Measurements from ENCODE around the gene TRPC6. TPM values are rescaled to one million over a fixed set of nuclear protein-coding genes. Genes with fewer than 3 reads are reported as not detected.

The TRPC6 gene
- total and polyA plus RNA-seq, 2 donors (not counting 1 experiment from before 2014, with no cell fraction given), result 4.6 to 26.4 TPM

GRCh38 chr11:101444164-101444563 lies 139.6 kb downstream of the TRPC6 start:
- H3K4me2 ChIP-seq (ENCODE audit: extremely low read depth, insufficient read depth, low read length), result no peak overlapping the region
- H3K27ac ChIP-seq (ENCODE audit: insufficient read depth, low read length), result no peak overlapping the region
- H3K4me3 ChIP-seq (replicated peaks in 1 of 4; ENCODE audit: control extremely low read depth in 1 of 4, insufficient read depth in 1 of 4, low read depth in 3 of 4, low read length in 4 of 4), result no peak overlapping the region
- H3K9ac ChIP-seq (ENCODE audit: insufficient read depth, low read length), result no peak overlapping the region
- H3K36me3 ChIP-seq (ENCODE audit: control insufficient read depth, insufficient read depth, low read length), result no peaks in the 10 kb centered on the region
- no peaks in the 10 kb centered on the region for H3K9me3 ChIP-seq (ENCODE audit: control insufficient read depth, insufficient read depth, low read depth, low read length)
- peaks cover 36% of the 10 kb centered on the region for H3K4me1 ChIP-seq (ENCODE audit: control insufficient read depth, extremely low read depth, insufficient read depth, low read length)
- TF ChIP-seq CTCF (conservative IDR thresholded peaks at IDR 0.05 in 1 of 2, IDR thresholded peaks at IDR 0.05 in 1 of 2; ENCODE audit: low read depth in 1 of 2, low read length in 2 of 2), result no peak
- TF ChIP-seq EZH2 (IDR thresholded peaks at IDR 0.05; ENCODE audit: low read length, missing control alignments), result no peak
- H4K20me1 ChIP-seq (ENCODE audit: control insufficient read depth, extremely low read depth, insufficient read depth, low read length), result no peaks in the 10 kb centered on the region
- no peaks in the 10 kb centered on the region for H3K27me3 ChIP-seq (ENCODE audit: control insufficient read depth, insufficient read depth, low read length)
- H2AFZ ChIP-seq (ENCODE audit: low read length), result no peak overlapping the region
- H3K79me2 ChIP-seq (ENCODE audit: control insufficient read depth, insufficient read depth, low read length), result no peaks in the 10 kb centered on the region
- DNase-seq (ENCODE audit: low read depth in 2 of 2), result peak in 1 of 2 donors; percentile 17

- H3K4me2 ChIP-seq (ENCODE audit: extremely low read depth, insufficient read depth, low read length), result no peak overlapping the region
- no peak overlapping the region for H3K9ac ChIP-seq (ENCODE audit: insufficient read depth, low read length)
- no peak overlapping the region for H3K4me3 ChIP-seq (replicated peaks in 1 of 4; ENCODE audit: control extremely low read depth in 1 of 4, insufficient read depth in 1 of 4, low read depth in 3 of 4, low read length in 4 of 4)
- H3K9me3 ChIP-seq (ENCODE audit: control insufficient read depth, insufficient read depth, low read depth, low read length), result no peaks in the 10 kb centered on the region
- H3K36me3 ChIP-seq (ENCODE audit: control insufficient read depth, insufficient read depth, low read length), result no peaks in the 10 kb centered on the region
- no peaks in the 10 kb centered on the region for H4K20me1 ChIP-seq (ENCODE audit: control insufficient read depth, extremely low read depth, insufficient read depth, low read length)
- H3K4me1 ChIP-seq (ENCODE audit: control insufficient read depth, extremely low read depth, insufficient read depth, low read length), result peaks cover 36% of the 10 kb centered on the region
- no peaks in the 10 kb centered on the region for H3K79me2 ChIP-seq (ENCODE audit: control insufficient read depth, insufficient read depth, low read length)
- H3K27me3 ChIP-seq (ENCODE audit: control insufficient read depth, insufficient read depth, low read length), result no peaks in the 10 kb centered on the region
- H3K27ac ChIP-seq (ENCODE audit: insufficient read depth, low read length), result peak overlapping the region; percentile 9
- no peak overlapping the region for H2AFZ ChIP-seq (ENCODE audit: low read length)
- DNase-seq (ENCODE audit: low read depth in 2 of 2), result no peak
- no peak for TF ChIP-seq EZH2 (IDR thresholded peaks at IDR 0.05; ENCODE audit: low read length, missing control alignments)
- no peak for TF ChIP-seq CTCF (conservative IDR thresholded peaks at IDR 0.05 in 1 of 2, IDR thresholded peaks at IDR 0.05 in 1 of 2; ENCODE audit: low read depth in 1 of 2, low read length in 2 of 2)
Observed at GRCh38 chr11:101442936-101443521, 140.8 kb downstream of the TRPC6 start.

- H3K4me3 ChIP-seq (replicated peaks in 1 of 4; ENCODE audit: control extremely low read depth in 1 of 4, insufficient read depth in 1 of 4, low read depth in 3 of 4, low read length in 4 of 4), result no peak overlapping the region
Observed at GRCh38 chr11:101442171-101442570, 141.6 kb downstream of the TRPC6 start.

More at GRCh38 chr11:101442171-101442570, 141.6 kb downstream of the TRPC6 start:
- no peak overlapping the region for H3K9ac ChIP-seq (ENCODE audit: insufficient read depth, low read length)
- H2AFZ ChIP-seq (ENCODE audit: low read length), result no peak overlapping the region
- peak overlapping the region; percentile 8 for H3K27ac ChIP-seq (ENCODE audit: insufficient read depth, low read length)
- no peaks in the 10 kb centered on the region for H4K20me1 ChIP-seq (ENCODE audit: control insufficient read depth, extremely low read depth, insufficient read depth, low read length)
- DNase-seq (ENCODE audit: low read depth in 2 of 2), result peak; percentile 53 to 85
- TF ChIP-seq EZH2 (IDR thresholded peaks at IDR 0.05; ENCODE audit: low read length, missing control alignments) (no peak), CTCF (conservative IDR thresholded peaks at IDR 0.05 in 1 of 2, IDR thresholded peaks at IDR 0.05 in 1 of 2; ENCODE audit: low read depth in 1 of 2, low read length in 2 of 2) (no peak)
- H3K27me3 ChIP-seq (ENCODE audit: control insufficient read depth, insufficient read depth, low read length), result no peaks in the 10 kb centered on the region
- no peaks in the 10 kb centered on the region for H3K79me2 ChIP-seq (ENCODE audit: control insufficient read depth, insufficient read depth, low read length)
- H3K36me3 ChIP-seq (ENCODE audit: control insufficient read depth, insufficient read depth, low read length), result no peaks in the 10 kb centered on the region
- H3K4me1 ChIP-seq (ENCODE audit: control insufficient read depth, extremely low read depth, insufficient read depth, low read length), result peaks cover 33% of the 10 kb centered on the region
- H3K9me3 ChIP-seq (ENCODE audit: control insufficient read depth, insufficient read depth, low read depth, low read length), result no peaks in the 10 kb centered on the region
- H3K4me2 ChIP-seq (ENCODE audit: extremely low read depth, insufficient read depth, low read length), result no peak overlapping the region
